HS-27A (cell line): Measurements from ENCODE around the gene SPPL2B.
"Not testable (repeated sequence)": the region's sequence is repeated elsewhere in the genome, so short reads cannot be mapped to it uniquely, and the experiment has no call there.

ENCODE experiments used
- DNase-seq: peaks from one replicate; pipeline ENCODE4 v3.0.0-alpha.2; 2012; ENCODE audit warnings: low read depth, missing footprints

Gene SPPL2B

DNA sequence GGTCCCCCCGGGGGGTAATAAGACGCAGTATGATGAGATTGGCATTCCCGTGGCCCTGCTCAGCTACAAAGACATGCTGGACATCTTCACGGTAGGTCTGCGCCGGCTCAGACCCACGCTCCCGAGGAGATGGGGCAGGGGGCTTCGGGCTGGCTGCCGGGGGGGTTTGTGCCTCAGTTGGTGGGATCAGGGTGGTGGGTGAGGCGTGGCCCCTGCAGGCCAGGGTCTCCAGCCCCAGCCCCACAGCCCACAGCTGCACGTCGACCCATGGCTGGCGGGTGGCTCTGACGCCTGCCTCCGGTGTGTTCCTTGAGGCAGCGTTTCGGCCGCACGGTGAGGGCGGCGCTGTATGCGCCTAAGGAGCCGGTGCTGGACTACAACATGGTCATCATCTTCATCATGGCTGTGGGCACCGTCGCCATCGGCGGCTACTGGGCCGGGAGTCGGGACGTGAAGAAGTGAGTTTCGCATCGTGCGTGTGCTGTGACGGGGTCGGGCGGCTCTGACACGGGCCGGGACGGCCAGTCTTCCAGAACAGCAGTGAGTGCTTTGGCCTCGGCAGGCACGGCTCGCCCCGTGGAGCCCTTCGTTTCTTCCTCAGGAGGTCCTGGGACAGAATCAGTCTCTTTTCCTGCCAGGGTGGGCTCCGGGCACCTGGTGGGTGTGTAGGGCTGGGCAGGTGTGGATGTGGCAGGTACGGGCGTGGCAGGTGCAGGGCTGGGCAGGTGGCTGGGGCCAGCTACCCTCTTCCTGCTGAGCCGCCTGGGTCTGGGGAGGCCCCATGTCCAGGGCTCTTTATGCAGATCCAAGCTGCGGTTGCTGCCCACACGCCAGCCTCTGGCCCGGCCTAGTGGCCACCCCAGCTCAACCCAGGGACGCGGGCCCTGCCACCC is 10.5 kb downstream of the SPPL2B start:
- DNase-seq: no peak

DNA sequence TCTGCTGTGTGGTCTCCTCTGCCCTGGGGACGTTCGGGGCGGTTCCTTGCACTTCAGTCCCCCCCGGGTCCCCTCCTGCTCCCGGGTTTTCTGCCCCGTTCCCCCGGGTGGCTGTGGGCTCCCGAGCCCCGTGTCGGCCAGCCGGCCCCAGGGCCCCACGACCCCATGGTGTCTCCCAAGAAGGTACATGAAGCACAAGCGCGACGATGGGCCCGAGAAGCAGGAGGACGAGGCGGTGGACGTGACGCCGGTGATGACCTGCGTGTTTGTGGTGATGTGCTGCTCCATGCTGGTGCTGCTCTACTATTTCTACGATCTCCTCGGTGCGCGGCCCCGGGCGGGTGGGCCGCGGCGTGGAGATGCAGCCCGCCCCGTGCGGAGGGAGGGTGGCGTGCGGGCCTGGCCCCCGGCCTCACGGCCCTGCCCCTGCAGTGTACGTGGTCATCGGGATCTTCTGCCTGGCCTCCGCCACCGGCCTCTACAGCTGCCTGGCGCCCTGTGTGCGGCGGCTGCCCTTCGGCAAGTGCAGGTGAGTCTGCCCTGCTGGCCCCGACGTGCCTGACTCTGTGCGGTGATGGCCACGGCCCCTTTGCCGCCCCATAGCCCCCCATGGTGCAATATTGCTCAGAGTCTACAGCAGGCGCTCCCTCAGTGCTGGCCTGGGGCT is 11.3 kb downstream of the SPPL2B start:
- DNase-seq: no peak

- no peak for DNase-seq
Observed at GRCh38 chr19:2340496-2341243, 12.2 kb downstream of the SPPL2B start.

- no peak for DNase-seq
Observed at GRCh38 chr19:2341244-2341751, 12.8 kb downstream of the SPPL2B start.

DNA sequence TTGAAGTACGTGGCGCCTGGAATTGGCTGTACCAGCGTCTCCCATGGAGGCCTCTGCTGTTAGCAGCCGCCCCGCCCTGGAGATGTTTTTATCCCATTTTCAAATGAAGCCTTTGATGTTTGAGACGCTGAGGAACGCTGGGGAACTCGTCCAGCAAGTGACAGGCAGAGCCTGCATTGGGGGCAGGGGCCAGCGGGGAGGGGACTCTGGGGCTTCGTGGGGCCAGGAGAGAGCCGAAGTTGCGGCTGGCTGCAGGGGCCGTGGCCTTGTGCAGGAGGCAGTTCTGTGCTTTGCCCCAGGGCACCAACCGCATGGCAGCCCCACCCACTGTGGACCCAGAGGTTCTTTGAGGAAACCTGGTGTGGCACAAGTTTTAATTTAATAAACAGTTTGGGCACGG is 13.5 kb downstream of the SPPL2B start:
- no peak for DNase-seq

DNA sequence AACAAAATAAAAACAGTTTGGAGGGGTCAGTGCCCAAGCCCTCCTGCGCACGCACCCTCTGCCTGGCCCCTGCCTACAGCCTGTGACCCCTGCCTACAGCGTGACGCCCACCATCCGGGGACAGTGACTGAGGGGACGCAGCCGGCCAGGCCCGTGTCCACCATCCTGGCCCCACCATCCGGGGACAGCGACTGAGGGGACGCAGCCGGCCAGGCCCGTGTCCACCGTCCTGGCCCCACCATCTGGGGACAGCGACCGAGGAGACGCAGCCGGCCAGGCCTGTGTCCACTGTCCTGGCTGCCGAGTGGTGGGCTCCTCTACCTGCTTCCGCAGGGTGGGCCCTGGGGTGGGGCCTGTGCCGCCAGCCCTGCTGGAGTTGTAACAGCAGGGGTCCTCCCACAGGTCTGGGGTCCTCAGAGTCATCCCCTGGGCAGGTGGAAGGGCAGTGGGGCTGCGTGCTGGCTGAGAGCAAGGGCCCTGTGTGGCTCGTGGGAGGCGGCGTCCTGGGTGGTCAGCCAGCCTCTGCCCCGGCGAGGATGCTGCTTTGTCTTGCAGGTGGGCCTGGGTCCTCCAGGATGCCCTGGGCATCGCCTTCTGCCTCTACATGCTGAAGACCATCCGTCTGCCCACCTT is 14.3 kb downstream of the SPPL2B start:
- no peak for DNase-seq

GRCh38 chr19:2343289-2343982 is 15.0 kb downstream of the SPPL2B start:
- DNase-seq: no peak

GRCh38 chr19:2344381-2344870 is 15.9 kb downstream of the SPPL2B start:
- DNase-seq: no peak

GRCh38 chr19:2345076-2345475 is 16.6 kb downstream of the SPPL2B start:
- no peak for DNase-seq

DNA sequence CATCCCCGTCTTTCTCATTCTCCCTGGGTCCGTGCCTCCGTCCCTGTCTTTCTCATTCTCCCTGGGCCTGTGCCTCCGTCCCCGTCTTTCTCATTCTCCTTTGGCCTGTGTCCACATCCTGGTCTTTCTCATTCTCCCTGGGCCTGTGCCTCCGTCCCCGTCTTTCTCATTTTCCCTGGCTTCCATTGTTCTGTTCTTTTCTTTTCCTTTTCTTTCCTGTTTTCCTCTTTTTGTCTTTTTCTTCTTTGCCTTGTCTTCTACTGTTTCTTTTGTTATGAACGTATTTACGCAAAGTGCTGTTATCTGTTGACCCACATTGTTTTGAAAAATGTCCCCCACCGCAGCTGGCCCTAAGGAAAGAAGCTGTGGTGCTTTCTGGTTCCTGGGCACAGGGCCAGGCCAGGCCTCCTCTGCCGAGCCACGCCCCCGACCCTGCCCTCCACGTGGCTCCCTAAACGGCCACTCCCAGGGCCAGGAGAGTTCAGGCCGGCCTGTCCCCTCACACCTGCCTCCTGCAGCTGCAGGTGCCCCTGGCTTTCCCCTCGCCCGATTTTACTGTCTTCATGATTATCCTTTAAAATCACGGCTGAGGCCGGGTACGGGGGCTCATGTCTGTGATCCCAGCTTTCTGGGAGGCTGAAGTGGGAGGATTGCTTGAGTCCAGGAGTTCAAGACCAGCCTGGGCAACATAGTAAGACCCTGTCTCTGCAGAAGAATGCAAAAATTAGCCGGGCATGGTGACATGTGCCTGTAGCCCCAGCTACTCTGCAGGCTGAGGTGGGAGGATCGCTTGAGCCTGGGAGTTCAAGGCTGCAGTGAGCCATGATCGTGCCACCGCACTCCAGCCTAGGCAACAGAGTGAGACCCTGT is 17.5 kb downstream of the SPPL2B start:
- no peak for DNase-seq

DNA sequence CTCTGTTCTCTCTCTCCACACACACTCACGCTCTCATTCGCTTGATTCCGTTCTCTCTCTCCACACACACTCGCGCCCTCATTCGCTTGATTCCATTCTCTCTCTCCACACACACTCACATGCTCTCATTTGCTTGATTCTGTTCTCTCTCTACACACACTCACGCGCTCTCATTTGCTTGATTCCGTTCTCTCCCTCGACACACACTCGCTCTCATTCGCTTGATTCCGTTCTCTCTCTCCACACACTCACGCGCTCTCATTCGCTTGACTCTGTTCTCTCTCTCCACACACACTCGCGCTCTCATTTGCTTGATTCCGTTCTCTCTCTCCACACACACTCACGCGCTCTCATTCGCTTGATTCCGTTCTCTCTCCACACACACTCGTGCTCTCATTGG is 21.3 kb downstream of the SPPL2B start:
- DNase-seq: not testable (repeated sequence)

- no peak for DNase-seq
Observed at GRCh38 chr19:2350656-2351055, 22.2 kb downstream of the SPPL2B start.

GRCh38 chr19:2351591-2351990 is 23.1 kb downstream of the SPPL2B start:
- DNase-seq: no peak

- no peak for DNase-seq
Observed at GRCh38 chr19:2352121-2352520, 23.6 kb downstream of the SPPL2B start.

- no peak for DNase-seq
Observed at GRCh38 chr19:2353159-2353886, 24.8 kb downstream of the SPPL2B start.

- DNase-seq: no peak
Observed at GRCh38 chr19:2353887-2354592, 25.6 kb downstream of the SPPL2B start.

- no peak for DNase-seq
Observed at GRCh38 chr19:2354670-2355069, 26.2 kb downstream of the SPPL2B start.

DNA sequence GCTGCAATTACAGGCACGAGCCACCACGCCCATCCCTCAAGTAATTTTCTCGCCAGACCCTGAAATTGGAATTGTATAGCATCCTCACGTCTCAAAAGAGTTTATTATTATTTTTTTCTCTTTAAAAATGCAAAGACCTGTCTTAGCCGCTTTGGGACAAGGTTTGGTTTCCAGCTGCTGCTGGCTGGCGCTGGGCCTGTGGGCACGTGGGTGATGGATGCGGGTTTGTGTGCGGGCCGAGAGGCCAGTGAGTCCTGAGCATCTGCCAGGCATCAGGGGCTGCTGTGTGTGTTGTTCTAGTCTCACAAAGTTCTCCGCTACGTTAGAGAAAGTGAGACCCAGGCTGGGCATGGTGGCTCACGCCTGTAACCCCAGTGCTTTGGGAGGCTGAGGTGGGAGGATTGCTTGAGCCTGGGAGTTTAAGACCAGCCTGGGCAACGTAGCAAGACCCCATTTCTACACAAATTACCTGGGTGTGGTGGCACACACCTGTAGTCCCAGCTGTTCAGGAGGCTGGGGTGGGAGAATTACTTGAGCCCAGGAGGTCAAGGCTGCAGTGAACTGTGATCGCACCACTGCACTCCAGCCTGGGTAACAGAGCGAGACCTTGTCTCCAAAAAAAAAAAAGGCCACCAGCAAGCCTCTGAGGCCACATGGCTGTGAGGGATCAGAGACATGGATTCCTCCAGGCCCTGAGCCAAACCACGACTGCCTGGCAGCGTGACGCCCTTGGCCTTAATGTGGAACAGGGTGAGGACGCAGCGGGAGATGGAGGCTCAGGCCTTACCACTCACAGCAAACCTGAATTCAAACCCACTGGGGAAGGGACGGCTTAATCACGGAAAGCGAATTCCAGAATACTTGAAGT is 26.9 kb downstream of the SPPL2B start:
- DNase-seq: no peak
